HepG2 (cell line): Measurements from ENCODE around the gene TUBE1. TPM values are rescaled to one million over a fixed set of nuclear protein-coding genes. Genes with fewer than 3 reads are reported as not detected.

ENCODE experiments used
- ATAC-seq: fragments of 200-7000 bp; cut with Tn5 transposase; 3 replicates; pipeline ENCODE4 v1.9.1; 2020; ENCODE audit warnings: mild to moderate bottlenecking, moderate library complexity
- BruUV-seq: library from RNA; stranded (reverse); fragments of 400-500 nt; replicated peaks from 2 replicates; lab custom pipeline; 2021; lab: Mats Ljungman, UMichigan
- CTCF ChIA-PET: fragments of 300-600 bp; formaldehyde crosslinking; extraction: SDS; loops from one replicate; lab custom pipeline; 2021; ENCODE audit warnings: low total read pairs, inconsistent platforms, low intra/inter-chr PET ratio; lab: Yijun Ruan, JAX
- POLR2A ChIA-PET: fragments of 350-600 bp; sonication (Branson Sonifier 250); formaldehyde crosslinking; loops from one replicate; lab custom pipeline; 2020; ENCODE audit warnings: antibody characterized with exemption, inconsistent platforms; lab: Yijun Ruan, JAX
- DNase-seq: peaks from one replicate; pipeline ENCODE4 v3.0.0-alpha.2; 2015; ENCODE audit warnings: low spot score
- FAIRE-seq: peaks from 3 replicates; lab custom pipeline; 2011; peaks lifted over from hg19 to GRCh38; lab: Jason Lieb, UNC
- H2AFZ ChIP-seq: one replicate; pipeline ENCODE4 v1.6.1; 2011; ENCODE audit warnings: low read length, inconsistent platforms
- H3K27ac ChIP-seq: fragments of 300-600 bp; 3 replicates; pipeline ENCODE4 v1.8.0; 2011; ENCODE audit warnings: mixed run types, mild to moderate bottlenecking, mixed read lengths, low read length, inconsistent platforms; ENCODE audit not compliant: insufficient read depth; ENCODE audit errors: extremely low read length
- H3K27me3 ChIP-seq, 2 experiments: fragments of 200-600 bp in 1 of 2; 2 replicates in 1 of 2; 3 replicates in 1 of 2; pipeline versions ENCODE4 v1.6.0 to v1.8.0; 2011; ENCODE audit warnings: low read length in 2 of 2, mild to moderate bottlenecking in 2 of 2, moderate library complexity in 2 of 2, inconsistent platforms in 1 of 2; ENCODE audit not compliant: insufficient read depth in 2 of 2, control insufficient read depth in 1 of 2
- H3K36me3 ChIP-seq, 2 experiments: fragments of 200-600 bp in 1 of 2; replicated peaks in 1 of 2; 2 replicates in 1 of 2; 3 replicates in 1 of 2; pipeline versions ENCODE4 v1.5.1 to v1.8.0; 2011; ENCODE audit warnings: low read length in 2 of 2, inconsistent platforms in 1 of 2; ENCODE audit not compliant: insufficient read depth in 2 of 2, control insufficient read depth in 1 of 2
- H3K4me1 ChIP-seq: 2 replicates; pipeline ENCODE4 v1.5.1; 2012; ENCODE audit warnings: low read length, inconsistent platforms; ENCODE audit not compliant: insufficient read depth
- H3K4me2 ChIP-seq: 2 replicates; pipeline ENCODE4 v1.6.0; 2011; ENCODE audit warnings: low read depth, low read length, inconsistent platforms
- H3K4me3 ChIP-seq, 3 experiments: fragments of 200-600 bp in 1 of 3; sonication (generic), shearing (Covaris generic) in 1 of 3; replicated peaks in 1 of 3; 2 replicates each; pipeline ENCODE4 v1.5.1; 2011 to 2016; ENCODE audit warnings: low read length in 3 of 3, inconsistent platforms in 2 of 3, low read depth in 2 of 3, mild to moderate bottlenecking in 2 of 3, control low read depth in 1 of 3, mixed read lengths in 1 of 3; ENCODE audit not compliant: insufficient read depth in 1 of 3
- H3K79me2 ChIP-seq: one replicate; pipeline ENCODE4 v1.6.1; 2011; ENCODE audit warnings: low read length, inconsistent platforms; ENCODE audit not compliant: insufficient read depth
- H3K9ac ChIP-seq: 2 replicates; pipeline ENCODE4 v1.6.0; 2011; ENCODE audit warnings: mild to moderate bottlenecking, low read depth, low read length, inconsistent platforms; ENCODE audit not compliant: insufficient read depth
- H3K9me3 ChIP-seq: 2 replicates; pipeline ENCODE4 v1.5.1; 2012; ENCODE audit warnings: mild to moderate bottlenecking, low read length
- H4K20me1 ChIP-seq: 2 replicates; pipeline ENCODE4 v1.6.0; 2011; ENCODE audit warnings: inconsistent platforms, mild to moderate bottlenecking, low read length, moderate library complexity; ENCODE audit not compliant: insufficient read depth
- ESRRA ChIP-seq: sonication (generic); formaldehyde crosslinking; IDR thresholded peaks from 2 replicates; pipeline ENCODE4 v1.5.1; 2020; ENCODE audit warnings: mild to moderate bottlenecking, low read depth, missing genetic modification reagents
- FOXO1 ChIP-seq: sonication (generic); formaldehyde crosslinking; IDR thresholded peaks from 2 replicates; pipeline ENCODE4 v1.4.0; 2020; ENCODE audit warnings: missing genetic modification reagents
- HMG20A ChIP-seq: IDR thresholded peaks from 2 replicates; pipeline ENCODE4 v1.6.1; 2016; ENCODE audit warnings: borderline replicate concordance
- IKZF4 ChIP-seq: sonication (generic); formaldehyde crosslinking; IDR thresholded peaks from 2 replicates; pipeline ENCODE4 v1.5.1; 2020; ENCODE audit warnings: borderline replicate concordance, mild to moderate bottlenecking, low read depth, missing genetic modification reagents; ENCODE audit errors: not compliant biosample characterization
- JUN ChIP-seq: sonication (generic); formaldehyde crosslinking; IDR thresholded peaks from 2 replicates; pipeline ENCODE4 v1.4.0; 2020; ENCODE audit warnings: mild to moderate bottlenecking, missing genetic modification reagents
- SATB2 ChIP-seq: sonication (generic); formaldehyde crosslinking; IDR thresholded peaks from 2 replicates; pipeline ENCODE4 v1.5.0; 2020; ENCODE audit warnings: missing genetic modification reagents
- SIX4 ChIP-seq: sonication (generic); formaldehyde crosslinking; IDR thresholded peaks from 2 replicates; pipeline ENCODE4 v1.4.0; 2020; ENCODE audit warnings: missing genetic modification reagents
- SP4 ChIP-seq: sonication (generic); formaldehyde crosslinking; IDR thresholded peaks from 2 replicates; pipeline ENCODE4 v1.8.1; 2023; ENCODE audit warnings: mild to moderate bottlenecking, missing genetic modification reagents
- ZNF230 ChIP-seq: sonication (generic); formaldehyde crosslinking; IDR thresholded peaks from 2 replicates; pipeline ENCODE4 v1.4.0; 2020; ENCODE audit warnings: mild to moderate bottlenecking, missing genetic modification reagents
- ZNF282 ChIP-seq: fragments of 450-650 bp; IDR thresholded peaks from 2 replicates; pipeline ENCODE4 v1.6.1; 2018; ENCODE audit not compliant: partially characterized antibody
- ZNF318 ChIP-seq: sonication (generic); formaldehyde crosslinking; IDR thresholded peaks from 2 replicates; pipeline ENCODE4 v1.4.0; 2020; ENCODE audit warnings: mild to moderate bottlenecking, missing genetic modification reagents
- ZNF431 ChIP-seq: sonication (generic); formaldehyde crosslinking; IDR thresholded peaks from 2 replicates; pipeline ENCODE4 v1.9.0; 2022; ENCODE audit warnings: missing genetic modification reagents, low read depth, mild to moderate bottlenecking, borderline replicate concordance
- ZNF597 ChIP-seq: sonication (generic); formaldehyde crosslinking; IDR thresholded peaks from 2 replicates; pipeline ENCODE4 v1.5.0; 2020; ENCODE audit warnings: missing genetic modification reagents
- ZNF790 ChIP-seq: sonication (generic); formaldehyde crosslinking; IDR thresholded peaks from 2 replicates; pipeline ENCODE4 v1.8.0; 2022; ENCODE audit warnings: missing genetic modification reagents, mild to moderate bottlenecking, borderline replicate concordance
- ZNF839 ChIP-seq: sonication (generic); formaldehyde crosslinking; IDR thresholded peaks from 2 replicates; pipeline ENCODE4 v1.4.0; 2020; ENCODE audit warnings: missing genetic modification reagents, mild to moderate bottlenecking, borderline replicate concordance
- WGBS: methylation state at CpG from one replicate; pipeline ENCODE4 v1.1.6; 2017; ENCODE audit warnings: low lambda C conversion rate; 5-methylcytosine and 5-hydroxymethylcytosine counted together
- in situ Hi-C: cut with HindIII; loops from 2 replicates; pipeline ENCODE4 v1.10.0; 2017; ENCODE audit warnings: low pct_unique_long_range_greater_than_20kb; ENCODE audit not compliant: extremely low pct_ligation_motif_present
- intact Hi-C: fragments of 100-400 bp; cut with micrococcal nuclease; formaldehyde crosslinking; loops from one replicate; pipeline ENCODE4 v1.10.0; 2022; ENCODE audit not compliant: unreplicated experiment
- polyA plus RNA-seq, 8 experiments: library from polyadenylated mRNA; depleted of rRNA in 3 of 8; stranded (reverse) in 7 of 8; unstranded in 1 of 8; fragments of >200 nt; fragmentation: Illumina TruSeq in 4 of 8; extraction: Trizol in 4 of 8; gene quantifications; 2 replicates each; pipeline versions ENCODE4 v1.2.1 to v1.2.3, GENCODE V29; 2011 to 2016; ENCODE audit warnings: low read depth in 4 of 8, missing spikeins in 1 of 8, mixed read lengths in 1 of 8; ENCODE audit not compliant: insufficient read depth in 1 of 8
- total RNA-seq, 5 experiments: library from RNA; depleted of rRNA; stranded (reverse); fragments of >200 nt; fragmentation: Illumina TruSeq; extraction: Trizol; gene quantifications; 2 replicates each; pipeline ENCODE4 v1.2.3, GENCODE V29; 2016; ENCODE audit warnings: low read depth in 1 of 5

The TUBE1 gene
- total and polyA plus RNA-seq, 2 of the 13 experiments (the other 11 are each of a cell fraction or from before 2014, with no cell fraction given) = 17.3 to 22.6 TPM

GRCh38 chr6:112030206-112030960 lies 56.9 kb downstream of the TUBE1 start:
- DNase-seq (no peak), FAIRE-seq (no peak), ATAC-seq (peak; percentile 19; the same call in 2 of the 3 replicates)
- intact Hi-C loops (no loop called here), in situ Hi-C loops (no loop called here)
- POLR2A ChIA-PET = no interaction called here
- Histone ChIP-seq H3K36me3 (no peaks in the 10 kb centered on the region), H3K4me1 (peaks cover 46% of the 10 kb centered on the region), H2AFZ (no peak overlapping the region), H3K79me2 (no peaks in the 10 kb centered on the region), H3K4me2 (peak overlapping the region; percentile 26; the same call in 1 of the 2 replicates), H3K9me3 (no peaks in the 10 kb centered on the region), H3K27ac (no peak overlapping the region), H4K20me1 (no peaks in the 10 kb centered on the region), H3K27me3 (peaks cover 0 to 7% of the 10 kb centered on the region in 2 experiments; a peak in 3 of 5 replicates), H3K9ac (no peak overlapping the region), H3K4me3 (no peak overlapping the region)
- 77% methylated on average over 6 of the region's 7 CpGs for WGBS
- BruUV-seq = no TSS peak
- CTCF ChIA-PET = interaction anchor here (1.8 to 2.3 kb wide), 2 partner anchors 20 to 320 kb away, joined by 5 to 17 read pairs; no protein-coding TSS in a partner anchor
- TF ChIP-seq ZNF230 (CRISPR knock-in tag) = no peak
- TF ChIP-seq FOXO1 (CRISPR knock-in tag) = no peak
- TF ChIP-seq ESRRA (CRISPR knock-in tag) = no peak
- no peak for TF ChIP-seq ZNF597 (CRISPR knock-in tag)
- no peak for TF ChIP-seq ZNF318 (CRISPR knock-in tag)
- no peak for TF ChIP-seq ZNF839 (CRISPR knock-in tag)
- no peak for TF ChIP-seq IKZF4
- TF ChIP-seq JUN (CRISPR knock-in tag) = no peak
- no peak for TF ChIP-seq HMG20A (CRISPR knock-in tag)
- TF ChIP-seq SATB2 (CRISPR knock-in tag) = no peak
- TF ChIP-seq ZNF431 (CRISPR knock-in tag) = no peak
- TF ChIP-seq ZNF282 = no peak
- TF ChIP-seq SP4 (CRISPR knock-in tag) = no peak
- TF ChIP-seq SIX4 (CRISPR knock-in tag) = no peak
- TF ChIP-seq ZNF790 (CRISPR knock-in tag) = no peak
